OCI-LY3 (cell line): Measurements from ENCODE around the gene ILF3.
A peak's percentile ranks its signal among the peaks of the same experiment; 100 is the strongest.

Experiments
- H2AFZ ChIP-seq: fragments of 200-600, 300-600 bp; shearing (Covaris generic); 2 replicates; pipeline ENCODE4 v1.6.0; 2014; ENCODE audit warnings: antibody characterized with exemption, low read depth, low read length
- H3K27ac ChIP-seq: fragments of 200-600, 300-600 bp; sonication (generic); 2 replicates; pipeline ENCODE4 v1.5.1; 2014; ENCODE audit warnings: mild to moderate bottlenecking, low read length, moderate library complexity, mixed read lengths
- H3K27me3 ChIP-seq: fragments of 200-600, 300-600 bp; sonication (generic); 2 replicates; pipeline ENCODE4 v1.6.1; 2014; ENCODE audit warnings: low read depth, low read length, mixed read lengths
- H3K36me3 ChIP-seq: fragments of 200-600, 300-600 bp; sonication (generic); replicated peaks from 2 replicates; pipeline ENCODE3; 2014; ENCODE audit warnings: low read depth, low read length, mixed read lengths
- H3K4me1 ChIP-seq: fragments of 300-600, 200-600 bp; sonication (generic); 2 replicates; pipeline ENCODE4 v1.6.1; 2014; ENCODE audit warnings: low read length, mixed read lengths
- H3K4me2 ChIP-seq: fragments of 200-600, 300-600 bp; sonication (generic); 2 replicates; pipeline ENCODE4 v1.6.1; 2014; ENCODE audit warnings: low read length, mixed read lengths
- H3K4me3 ChIP-seq: fragments of 300-600, 200-600 bp; sonication (generic); 2 replicates; pipeline ENCODE4 v1.5.1; 2014; ENCODE audit warnings: antibody characterized with exemption, mild to moderate bottlenecking, low read length, moderate library complexity
- H3K79me2 ChIP-seq: fragments of 300-600, 200-600 bp; shearing (Covaris generic); 2 replicates; pipeline ENCODE4 v1.6.1; 2014; ENCODE audit warnings: mild to moderate bottlenecking, low read length, mixed read lengths
- H3K9ac ChIP-seq: fragments of 300-600, 200-600 bp; shearing (Covaris generic); 2 replicates; pipeline ENCODE4 v1.6.0; 2014; ENCODE audit warnings: mild to moderate bottlenecking, low read length, moderate library complexity
- H3K9me3 ChIP-seq: fragments of 200-600, 300-600 bp; shearing (Covaris generic); 2 replicates; pipeline ENCODE4 v1.6.1; 2014; ENCODE audit warnings: low read length, mixed read lengths; ENCODE audit not compliant: insufficient read depth
- H4K20me1 ChIP-seq: fragments of 200-600, 300-600 bp; sonication (generic); 2 replicates; pipeline ENCODE4 v1.6.1; 2016; ENCODE audit warnings: low read length, mixed read lengths; ENCODE audit not compliant: insufficient read depth
- CTCF ChIP-seq: fragments of 200-600, 300-600 bp; sonication (generic); IDR thresholded peaks from 2 replicates; pipeline ENCODE4 v1.5.1; 2014; ENCODE audit warnings: antibody characterized with exemption, low read length, low read depth
- EZH2phosphoT487 ChIP-seq: fragments of 200-600 bp; shearing (Covaris generic); IDR thresholded peaks from 2 replicates; pipeline ENCODE4 v1.6.1; 2018; ENCODE audit warnings: antibody characterized with exemption, mixed run types, low read depth

The ILF3 gene

GRCh38 chr19:10712045-10712444, 57.9 kb downstream of the ILF3 start:
- Histone ChIP-seq H3K9me3 (no peaks in the 10 kb centered on the region), H4K20me1 (no peaks in the 10 kb centered on the region), H3K27ac (no peak overlapping the region), H3K9ac (no peak overlapping the region), H3K4me1 (0 out of 2 replicates have a peak, but pooled peaks cover 2% of the 10 kb centered on the region), H3K4me3 (no peak overlapping the region), H3K79me2 (no peaks in the 10 kb centered on the region; the same call in 1 of the 2 replicates), H2AFZ (no peak overlapping the region), H3K27me3 (no peaks in the 10 kb centered on the region), H3K4me2 (no peak overlapping the region), H3K36me3 (peaks cover 27% of the 10 kb centered on the region)
- TF ChIP-seq EZH2phosphoT487 (no peak), CTCF (no peak)

- Histone ChIP-seq H2AFZ (no peak overlapping the region), H3K27me3 (no peaks in the 10 kb centered on the region), H3K9me3 (no peaks in the 10 kb centered on the region), H3K4me3 (no peak overlapping the region), H4K20me1 (no peaks in the 10 kb centered on the region), H3K36me3 (peaks cover 27% of the 10 kb centered on the region), H3K4me1 (no peaks in the 10 kb centered on the region), H3K27ac (no peak overlapping the region), H3K4me2 (no peak overlapping the region), H3K79me2 (no peaks in the 10 kb centered on the region; the same call in 1 of the 2 replicates), H3K9ac (no peak overlapping the region)
- no peak for TF ChIP-seq CTCF
- TF ChIP-seq EZH2phosphoT487: no peak
Measured at GRCh38 chr19:10712754-10713153, 58.6 kb downstream of the ILF3 start.

DNA sequence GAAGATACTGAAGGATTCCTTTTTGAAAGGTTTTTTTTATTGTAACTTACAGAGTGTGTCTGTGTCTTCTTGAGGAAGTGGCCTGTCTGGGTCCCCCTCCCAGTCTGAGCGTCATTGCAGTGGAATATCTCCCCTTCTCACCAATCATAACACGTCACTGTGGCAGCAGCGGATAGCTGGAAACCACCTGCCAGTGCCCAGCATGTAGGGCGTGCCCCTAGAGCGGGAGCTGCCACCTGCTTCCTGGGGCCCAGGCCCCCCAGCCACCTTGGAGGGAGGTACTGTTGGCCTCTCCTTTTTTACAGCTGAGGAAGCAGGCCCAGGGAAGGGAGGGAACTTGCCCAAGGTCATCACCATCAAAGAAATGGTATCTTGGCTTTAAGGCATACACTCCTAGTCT, 59.2 kb downstream of the ILF3 start:
- H3K27ac ChIP-seq: no peak overlapping the region
- no peak for TF ChIP-seq CTCF
- TF ChIP-seq EZH2phosphoT487: no peak

GRCh38 chr19:10717054-10717355, 62.9 kb downstream of the ILF3 start:
- Histone ChIP-seq H3K27ac (peak overlapping the region; percentile 4; the same call in 1 of the 2 replicates), H3K4me1 (peaks cover 11% of the 10 kb centered on the region), H3K4me2 (peak overlapping the region; percentile 74), H3K9me3 (no peaks in the 10 kb centered on the region), H3K4me3 (peak overlapping the region; percentile 72), H2AFZ (peak overlapping the region; percentile 75), H3K9ac (peak overlapping the region; percentile 46), H3K36me3 (peaks cover 23% of the 10 kb centered on the region), H4K20me1 (peaks cover 26% of the 10 kb centered on the region), H3K27me3 (no peaks in the 10 kb centered on the region), H3K79me2 (peaks cover 40% of the 10 kb centered on the region)
- no peak for TF ChIP-seq CTCF
- no peak for TF ChIP-seq EZH2phosphoT487

More for the DNA sequence above, 59.2 kb downstream of the ILF3 start:
- Histone ChIP-seq H3K79me2 (peaks cover 3% of the 10 kb centered on the region), H3K4me3 (no peak overlapping the region), H4K20me1 (no peaks in the 10 kb centered on the region), H3K4me2 (no peak overlapping the region), H3K4me1 (no peaks in the 10 kb centered on the region), H3K9ac (no peak overlapping the region), H3K9me3 (no peaks in the 10 kb centered on the region), H3K36me3 (peaks cover 25% of the 10 kb centered on the region), H3K27me3 (no peaks in the 10 kb centered on the region), H2AFZ (no peak overlapping the region)
